ENCODE data around the gene TJP1.

DNA sequence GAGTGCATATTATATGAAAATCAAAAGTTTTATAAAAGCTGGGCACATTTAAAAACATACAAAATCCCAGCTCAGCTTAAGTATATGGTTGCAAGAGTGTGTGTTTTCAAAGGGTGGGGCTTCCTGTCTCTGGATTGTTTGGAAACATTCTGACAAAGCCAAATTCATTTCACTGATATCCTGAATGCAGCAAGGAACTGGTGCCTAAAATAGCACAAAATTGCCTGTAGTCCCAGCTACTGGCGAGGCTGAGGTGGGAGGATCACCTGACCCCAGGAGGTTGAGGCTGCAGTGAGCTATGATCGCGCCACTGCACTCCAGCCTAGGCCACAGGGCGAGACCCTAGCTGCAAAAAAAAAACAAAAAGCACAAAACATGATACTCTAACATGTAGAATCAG, 13.0 kb upstream of the TJP1 start:
- TF ChIP-seq SMARCB1 (IDR thresholded peaks at IDR 0.05; ENCODE audit: insufficient read length, low read depth), result no peak
- TF ChIP-seq, protein P1, sequence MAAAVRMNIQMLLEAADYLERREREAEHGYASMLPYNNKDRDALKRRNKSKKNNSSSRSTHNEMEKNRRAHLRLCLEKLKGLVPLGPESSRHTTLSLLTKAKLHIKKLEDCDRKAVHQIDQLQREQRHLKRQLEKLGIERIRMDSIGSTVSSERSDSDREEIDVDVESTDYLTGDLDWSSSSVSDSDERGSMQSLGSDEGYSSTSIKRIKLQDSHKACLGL (CRISPR knock-in tag; IDR thresholded peaks at IDR 0.05; ENCODE audit: borderline replicate concordance, poor library complexity, severe bottlenecking), result no peak
- no peak for TF ChIP-seq POLR2A (conservative IDR thresholded peaks at IDR 0.05)
- TF ChIP-seq RB1 (IDR thresholded peaks at IDR 0.05; ENCODE audit: low read depth), result no peak
- TF ChIP-seq ZNF274 (IDR thresholded peaks at IDR 0.05; ENCODE audit: borderline replicate concordance, low read depth, low read length), result no peak
